ENCODE data around the gene CKB.

The CKB gene

DNA sequence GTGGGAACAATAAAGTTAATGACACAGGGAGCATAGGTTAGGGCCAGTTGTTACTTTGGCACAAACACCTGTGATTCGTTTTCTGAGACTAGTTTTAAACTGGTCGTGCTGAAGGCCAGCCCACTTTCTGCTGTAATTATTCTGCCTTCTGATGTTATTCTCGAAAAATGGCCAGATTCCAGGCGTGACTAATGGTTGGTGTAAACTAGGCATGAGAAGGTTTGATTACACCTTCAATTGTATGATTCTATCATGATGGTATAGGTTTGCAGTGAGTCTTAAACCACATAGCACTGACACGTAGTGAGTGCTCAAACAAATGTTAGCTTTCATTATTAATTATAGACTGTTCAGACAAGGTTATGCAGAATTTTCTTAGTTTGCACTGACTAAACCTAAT is 39.0 kb downstream of the CKB start:
- no peak for DNase-seq (ENCODE audit: low spot score)

DNA sequence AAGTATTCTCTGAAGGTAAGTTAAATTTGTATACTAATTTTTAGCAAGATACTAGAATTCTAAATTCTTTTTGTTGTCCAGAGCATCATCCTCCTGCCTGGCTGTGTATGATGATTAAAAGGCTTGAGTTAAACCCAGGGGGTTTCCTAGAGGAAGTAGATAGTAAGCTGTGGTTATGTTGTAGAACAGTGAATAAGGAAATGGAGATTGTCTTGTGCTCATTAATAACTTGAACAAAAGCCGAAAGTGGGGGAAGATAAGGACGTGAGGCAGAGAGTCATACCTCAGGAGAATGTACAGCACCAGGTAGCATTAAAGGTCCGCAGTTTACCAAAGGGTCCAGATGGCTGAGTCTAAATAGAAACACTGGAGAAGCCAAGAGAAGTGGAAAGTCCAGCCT is 42.0 kb downstream of the CKB start:
- peak; percentile 25 for DNase-seq (ENCODE audit: low spot score)

DNA sequence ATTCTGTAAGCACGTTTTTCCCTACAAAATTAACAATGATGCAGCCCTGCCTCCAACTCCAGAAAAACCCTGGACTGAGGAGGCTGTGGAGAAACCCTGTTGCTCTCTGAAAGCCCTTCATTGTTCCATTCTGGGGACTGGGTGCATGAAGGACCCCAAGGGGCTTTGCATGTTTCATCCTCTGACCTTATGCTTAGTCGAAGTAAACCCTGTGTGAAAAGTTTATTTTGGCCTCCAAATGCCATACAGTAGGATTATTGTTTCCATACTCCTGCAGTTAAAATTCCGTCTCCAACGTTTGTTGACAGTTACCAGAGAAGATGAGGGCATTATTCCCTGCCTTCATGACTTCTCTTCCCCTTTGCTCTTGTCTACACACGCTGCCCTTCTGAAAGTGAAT is 46.0 kb downstream of the CKB start:
- DNase-seq (ENCODE audit: low spot score), result no peak

DNA sequence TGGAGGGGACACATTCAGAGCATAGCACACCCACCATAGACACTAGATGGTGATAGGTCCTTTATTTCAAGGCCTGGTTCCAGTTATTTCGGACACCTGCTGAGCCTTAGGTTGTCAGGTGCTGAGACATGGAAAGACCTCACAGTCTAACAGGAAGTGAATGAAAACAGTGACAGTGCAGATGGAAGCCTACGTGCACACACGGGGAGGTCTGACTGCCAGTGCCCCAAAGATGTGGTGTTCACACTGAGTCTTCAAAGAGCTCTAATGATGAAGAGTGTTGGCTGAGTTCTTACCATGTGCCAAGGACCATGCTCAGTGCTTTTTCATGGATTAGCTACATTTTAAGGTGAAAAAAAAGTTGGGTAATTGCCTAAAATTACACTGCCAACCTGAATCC is 46.6 kb downstream of the CKB start:
- DNase-seq (ENCODE audit: low spot score), result no peak

DNA sequence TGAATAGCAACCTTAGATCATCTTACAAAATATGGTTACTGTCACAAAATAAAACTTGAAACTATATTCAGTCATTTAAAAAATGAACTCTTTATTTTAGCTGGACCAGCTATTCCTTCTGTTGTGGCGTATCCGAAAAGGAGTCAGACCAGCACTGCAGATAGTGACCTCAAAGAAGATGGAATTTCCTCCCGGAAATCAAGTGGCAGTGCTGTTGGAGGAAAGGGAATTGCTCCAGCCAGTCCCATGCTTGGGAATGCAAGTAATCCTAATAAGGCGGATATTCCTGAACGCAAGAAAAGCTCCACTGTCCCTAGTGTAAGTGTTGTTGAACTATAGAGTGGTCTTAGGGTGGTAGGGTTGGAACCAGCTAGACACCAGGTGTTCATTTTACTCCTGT is 47.7 kb downstream of the CKB start:
- no peak for DNase-seq (ENCODE audit: low spot score)

DNA sequence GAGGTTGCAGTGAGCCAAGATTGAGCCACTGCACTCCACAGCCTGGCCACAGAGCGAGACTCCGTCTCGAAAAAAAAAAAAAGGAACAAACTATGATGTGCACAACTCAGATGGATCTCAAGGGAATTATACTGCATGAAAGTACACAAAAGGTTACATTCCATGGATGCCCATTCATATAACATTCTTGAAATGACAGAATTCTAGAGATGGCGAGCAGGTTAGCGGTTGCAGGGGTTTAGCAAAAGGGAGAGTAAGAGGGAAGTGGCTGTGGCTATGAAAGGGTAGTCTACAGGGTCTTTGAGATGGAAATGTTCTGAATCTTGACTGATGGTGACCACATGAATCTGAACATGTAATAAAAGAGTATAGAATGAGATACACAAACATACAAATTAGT is 49.7 kb downstream of the CKB start:
- DNase-seq (ENCODE audit: low spot score), result no peak
